Neuronal stem cell (in vitro differentiated cells): ENCODE measurements around the gene LIN52.

Experiments used
- DNase-seq: peaks from one replicate; pipeline ENCODE4 v3.0.0-alpha.2; 2013; ENCODE audit warnings: low spot score
- H2AFZ ChIP-seq: one replicate; pipeline ENCODE4 v1.6.1; 2013; ENCODE audit warnings: mild to moderate bottlenecking, low read length, inconsistent platforms
- H2AK5ac ChIP-seq: 2 replicates; pipeline ENCODE4 v1.6.1; 2013; ENCODE audit warnings: low read depth, mild to moderate bottlenecking, inconsistent platforms, low read length, moderate library complexity, mixed read lengths
- H2BK120ac ChIP-seq: 2 replicates; pipeline ENCODE4 v1.6.1; 2013; ENCODE audit warnings: low read depth, mild to moderate bottlenecking, inconsistent platforms, low read length, moderate library complexity, mixed read lengths
- H2BK12ac ChIP-seq: one replicate; pipeline ENCODE4 v1.6.1; 2013; ENCODE audit warnings: low read length, inconsistent platforms
- H2BK15ac ChIP-seq: 2 replicates; pipeline ENCODE4 v1.6.1; 2013; ENCODE audit warnings: mild to moderate bottlenecking, low read length, inconsistent platforms, mixed read lengths
- H2BK5ac ChIP-seq: one replicate; pipeline ENCODE4 v1.6.1; 2013; ENCODE audit warnings: inconsistent platforms, mild to moderate bottlenecking, low read length, moderate library complexity
- H3K14ac ChIP-seq: one replicate; pipeline ENCODE4 v1.6.1; 2013; ENCODE audit warnings: low read length, inconsistent platforms
- H3K18ac ChIP-seq: 2 replicates; pipeline ENCODE4 v1.6.1; 2013; ENCODE audit warnings: low read length, inconsistent platforms
- H3K23ac ChIP-seq: 2 replicates; pipeline ENCODE4 v1.6.1; 2013; ENCODE audit warnings: low read depth, mild to moderate bottlenecking, mixed read lengths, low read length, inconsistent platforms; ENCODE audit not compliant: poor library complexity
- H3K27ac ChIP-seq: replicated peaks from 3 replicates; pipeline ENCODE4 v1.5.1; 2013; ENCODE audit warnings: low read length, inconsistent platforms
- H3K27me3 ChIP-seq, 3 experiments: 2 replicates each; pipeline ENCODE4 v1.6.1; 2013; ENCODE audit warnings: low read length in 3 of 3, mild to moderate bottlenecking in 2 of 3, inconsistent platforms in 1 of 3, low read depth in 1 of 3, mixed read lengths in 1 of 3, moderate library complexity in 1 of 3; ENCODE audit not compliant: control insufficient read depth in 3 of 3, insufficient read depth in 3 of 3
- H3K36me3 ChIP-seq, 2 donors: replicated peaks in 1 of 2; 2 replicates each; pipeline ENCODE4 v1.6.1; 2013; ENCODE audit warnings: low read length in 2 of 2; ENCODE audit not compliant: control insufficient read depth in 2 of 2, insufficient read depth in 2 of 2
- H3K4ac ChIP-seq: 2 replicates; pipeline ENCODE4 v1.6.1; 2013; ENCODE audit warnings: inconsistent platforms, mild to moderate bottlenecking, low read length, moderate library complexity
- H3K4me1 ChIP-seq, 2 donors: 1 replicate in 1 of 2; 2 replicates in 1 of 2; pipeline ENCODE4 v1.6.1; 2013; ENCODE audit warnings: low read length in 2 of 2, low read depth in 1 of 2; ENCODE audit not compliant: control insufficient read depth in 2 of 2, insufficient read depth in 1 of 2
- H3K4me2 ChIP-seq: one replicate; pipeline ENCODE4 v1.6.1; 2013; ENCODE audit warnings: mild to moderate bottlenecking, low read length, inconsistent platforms; ENCODE audit not compliant: insufficient read depth, poor library complexity, severe bottlenecking
- H3K4me3 ChIP-seq, 2 donors: 2 replicates each; pipeline ENCODE4 v1.5.1; 2013; ENCODE audit warnings: low read length in 2 of 2, mild to moderate bottlenecking in 2 of 2, inconsistent platforms in 1 of 2, moderate library complexity in 1 of 2
- H3K79me1 ChIP-seq: one replicate; pipeline ENCODE4 v1.6.1; 2013; ENCODE audit warnings: low read depth, mild to moderate bottlenecking, inconsistent platforms, low read length, moderate library complexity
- H3K9ac ChIP-seq: one replicate; pipeline ENCODE4 v1.6.1; 2013; ENCODE audit warnings: mild to moderate bottlenecking, low read depth, low read length, inconsistent platforms; ENCODE audit not compliant: poor library complexity
- H3K9me3 ChIP-seq, 2 donors: replicated peaks in 1 of 2; 2 replicates each; pipeline versions ENCODE3 to v1.6.1; 2013; ENCODE audit warnings: low read length in 2 of 2, mild to moderate bottlenecking in 2 of 2, inconsistent platforms in 1 of 2, low read depth in 1 of 2, mixed read lengths in 1 of 2, moderate library complexity in 1 of 2; ENCODE audit not compliant: control insufficient read depth in 2 of 2, insufficient read depth in 1 of 2
- H4K8ac ChIP-seq: one replicate; pipeline ENCODE4 v1.6.1; 2013; ENCODE audit warnings: low read depth, mild to moderate bottlenecking, inconsistent platforms, low read length, moderate library complexity
- H4K91ac ChIP-seq: one replicate; pipeline ENCODE4 v1.6.1; 2013; ENCODE audit warnings: low read length, low read depth, mild to moderate bottlenecking, inconsistent platforms; ENCODE audit not compliant: poor library complexity
- WGBS, 2 donors: extraction: QIAGEN DNeasy Blood & Tissue Kit; methylation state at CpG; one replicate each; pipeline ENCODE4 v1.1.7; 2013; ENCODE audit warnings: missing lambda C conversion rate in 2 of 2, mixed read lengths in 1 of 2; ENCODE audit not compliant: insufficient read length in 2 of 2, insufficient replicate concordance in 1 of 2; ENCODE audit errors: extremely low coverage in 2 of 2; 5-methylcytosine and 5-hydroxymethylcytosine counted together

The LIN52 gene

GRCh38 chr14:74062809-74063150 lies 22.0 kb upstream of the LIN52 start:
- Histone ChIP-seq H3K27me3 (no peaks in the 10 kb centered on the region), H2BK5ac (no peak overlapping the region), H3K79me1 (no peaks in the 10 kb centered on the region), H3K27ac (no peak overlapping the region), H3K14ac (no peak overlapping the region), H2BK12ac (no peak overlapping the region), H2AK5ac (no peak overlapping the region), H3K23ac (no peak overlapping the region), H3K4ac (no peak overlapping the region), H3K9me3 (no peaks in the 10 kb centered on the region), H2BK15ac (no peak overlapping the region), H4K91ac (no peak overlapping the region), H2BK120ac (no peak overlapping the region), H3K4me2 (no peak overlapping the region), H3K4me3 (no peak overlapping the region), H3K36me3 (peaks cover 19 to 86% of the 10 kb centered on the region in 2 donors), H4K8ac (no peak overlapping the region), H3K18ac (no peak overlapping the region), H2AFZ (no peak overlapping the region), H3K4me1 (no peaks in the 10 kb centered on the region), H3K9ac (no peak overlapping the region)
- WGBS, 2 donors: no CpG with 5 or more reads among the region's 2 CpGs
- no peak for DNase-seq

- DNase-seq: no peak
- Histone ChIP-seq H3K79me1 (no peaks in the 10 kb centered on the region), H3K9me3 (no peaks in the 10 kb centered on the region), H2BK120ac (no peak overlapping the region), H3K27ac (no peak overlapping the region), H3K4me2 (no peak overlapping the region), H3K9ac (no peak overlapping the region), H2AK5ac (no peak overlapping the region), H2BK12ac (no peak overlapping the region), H3K27me3 (no peaks in the 10 kb centered on the region), H3K4me1 (no peaks in the 10 kb centered on the region), H4K8ac (no peak overlapping the region), H2AFZ (no peak overlapping the region), H2BK15ac (no peak overlapping the region), H3K36me3 (peaks cover 19 to 81% of the 10 kb centered on the region in 2 donors), H3K23ac (no peak overlapping the region), H3K18ac (no peak overlapping the region), H3K4me3 (no peak overlapping the region), H4K91ac (no peak overlapping the region), H2BK5ac (no peak overlapping the region), H3K14ac (no peak overlapping the region), H3K4ac (no peak overlapping the region)
Measured at GRCh38 chr14:74064426-74064825, 20.3 kb upstream of the LIN52 start.

- Histone ChIP-seq H3K4me3 (no peak overlapping the region), H4K91ac (no peak overlapping the region), H3K14ac (no peak overlapping the region), H2AFZ (no peak overlapping the region), H2AK5ac (no peak overlapping the region), H3K79me1 (no peaks in the 10 kb centered on the region), H2BK15ac (no peak overlapping the region), H3K4me1 (no peaks in the 10 kb centered on the region), H2BK120ac (no peak overlapping the region), H3K9ac (no peak overlapping the region), H3K18ac (no peak overlapping the region), H4K8ac (no peak overlapping the region), H2BK12ac (no peak overlapping the region), H3K27me3 (no peaks in the 10 kb centered on the region), H3K27ac (no peak overlapping the region), H3K4ac (no peak overlapping the region), H3K4me2 (no peak overlapping the region), H2BK5ac (no peak overlapping the region), H3K23ac (no peak overlapping the region), H3K36me3 (peaks cover 19 to 80% of the 10 kb centered on the region in 2 donors), H3K9me3 (no peaks in the 10 kb centered on the region)
- no CpG with 5 or more reads among the region's 3 CpGs for WGBS, 2 donors
- DNase-seq: no peak
Measured at GRCh38 chr14:74064883-74065282, 19.9 kb upstream of the LIN52 start.

GRCh38 chr14:74065746-74066575 lies 18.8 kb upstream of the LIN52 start:
- H3K18ac ChIP-seq: no peak overlapping the region
- H3K9me3 ChIP-seq: no peaks in the 10 kb centered on the region
- H3K9ac ChIP-seq: no peak overlapping the region
- H2BK5ac ChIP-seq: no peak overlapping the region
- no peak overlapping the region for H2AFZ ChIP-seq
- H3K79me1 ChIP-seq: no peaks in the 10 kb centered on the region
- no peak overlapping the region for H3K23ac ChIP-seq
- no peaks in the 10 kb centered on the region for H3K4me1 ChIP-seq
- no peak overlapping the region for H3K14ac ChIP-seq
- H3K4ac ChIP-seq: no peak overlapping the region
- WGBS, 2 donors: no CpG with 5 or more reads among the region's 3 CpGs
- no peak overlapping the region for H3K27ac ChIP-seq
- H3K27me3 ChIP-seq: no peaks in the 10 kb centered on the region
- no peak overlapping the region for H3K4me2 ChIP-seq
- H3K4me3 ChIP-seq: no peak overlapping the region
- H2BK15ac ChIP-seq: no peak overlapping the region
- no peak for DNase-seq
- H4K91ac ChIP-seq: no peak overlapping the region
- peaks cover 19 to 82% of the 10 kb centered on the region in 2 donors for H3K36me3 ChIP-seq
- no peak overlapping the region for H4K8ac ChIP-seq
- H2BK120ac ChIP-seq: no peak overlapping the region
- no peak overlapping the region for H2AK5ac ChIP-seq
- no peak overlapping the region for H2BK12ac ChIP-seq
